Esophagus squamous epithelium (tissue), 4 donors: Measurements from ENCODE around the gene MACROH2A2.

Source experiments
- POLR2A ChIP-seq, 4 donors: fragments of 450-650 bp; IDR thresholded peaks; one replicate each; pipeline ENCODE4 v1.6.1; 2017; ENCODE audit warnings: antibody characterized with exemption in 4 of 4, mild to moderate bottlenecking in 4 of 4, moderate library complexity in 3 of 4
- TF ChIP-seq, protein P1 (sequence below), 6 experiments: fragments of 450-650 bp in 4 of 6; fragments of 200-600 bp in 2 of 6; sonication (generic) in 2 of 6; IDR thresholded peaks; one replicate each; pipeline ENCODE4 v1.5.1; 2016 to 2019; ENCODE audit warnings: antibody characterized with exemption in 6 of 6, mild to moderate bottlenecking in 4 of 6, moderate library complexity in 4 of 6

DNA sequence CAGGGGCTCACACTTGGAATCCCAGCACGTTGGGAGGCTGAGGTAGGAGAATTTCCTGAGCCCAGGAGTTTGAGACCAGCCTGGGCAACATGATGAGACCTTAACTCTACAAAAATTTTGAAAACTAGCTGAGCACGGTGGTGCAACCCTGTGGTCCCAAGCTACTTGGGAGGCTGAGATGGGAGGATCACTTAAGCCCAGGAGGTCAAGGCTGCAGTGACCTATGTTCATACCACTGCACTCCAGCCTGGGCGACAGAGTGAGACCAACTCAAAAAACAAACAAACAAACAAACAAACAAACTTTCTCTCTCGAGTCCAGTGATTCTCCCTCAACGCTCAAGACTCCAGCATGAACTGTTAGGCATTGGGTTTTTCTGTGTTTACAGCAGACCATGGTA lies 95.9 kb downstream of the MACROH2A2 start:
- no peak for TF ChIP-seq POLR2A (IDR thresholded peaks at IDR 0.05)
- TF ChIP-seq, protein P1, sequence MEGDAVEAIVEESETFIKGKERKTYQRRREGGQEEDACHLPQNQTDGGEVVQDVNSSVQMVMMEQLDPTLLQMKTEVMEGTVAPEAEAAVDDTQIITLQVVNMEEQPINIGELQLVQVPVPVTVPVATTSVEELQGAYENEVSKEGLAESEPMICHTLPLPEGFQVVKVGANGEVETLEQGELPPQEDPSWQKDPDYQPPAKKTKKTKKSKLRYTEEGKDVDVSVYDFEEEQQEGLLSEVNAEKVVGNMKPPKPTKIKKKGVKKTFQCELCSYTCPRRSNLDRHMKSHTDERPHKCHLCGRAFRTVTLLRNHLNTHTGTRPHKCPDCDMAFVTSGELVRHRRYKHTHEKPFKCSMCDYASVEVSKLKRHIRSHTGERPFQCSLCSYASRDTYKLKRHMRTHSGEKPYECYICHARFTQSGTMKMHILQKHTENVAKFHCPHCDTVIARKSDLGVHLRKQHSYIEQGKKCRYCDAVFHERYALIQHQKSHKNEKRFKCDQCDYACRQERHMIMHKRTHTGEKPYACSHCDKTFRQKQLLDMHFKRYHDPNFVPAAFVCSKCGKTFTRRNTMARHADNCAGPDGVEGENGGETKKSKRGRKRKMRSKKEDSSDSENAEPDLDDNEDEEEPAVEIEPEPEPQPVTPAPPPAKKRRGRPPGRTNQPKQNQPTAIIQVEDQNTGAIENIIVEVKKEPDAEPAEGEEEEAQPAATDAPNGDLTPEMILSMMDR (IDR thresholded peaks at IDR 0.05), result no peak
